ENCODE results near the gene MYL12A.

MYL12A gene

DNA sequence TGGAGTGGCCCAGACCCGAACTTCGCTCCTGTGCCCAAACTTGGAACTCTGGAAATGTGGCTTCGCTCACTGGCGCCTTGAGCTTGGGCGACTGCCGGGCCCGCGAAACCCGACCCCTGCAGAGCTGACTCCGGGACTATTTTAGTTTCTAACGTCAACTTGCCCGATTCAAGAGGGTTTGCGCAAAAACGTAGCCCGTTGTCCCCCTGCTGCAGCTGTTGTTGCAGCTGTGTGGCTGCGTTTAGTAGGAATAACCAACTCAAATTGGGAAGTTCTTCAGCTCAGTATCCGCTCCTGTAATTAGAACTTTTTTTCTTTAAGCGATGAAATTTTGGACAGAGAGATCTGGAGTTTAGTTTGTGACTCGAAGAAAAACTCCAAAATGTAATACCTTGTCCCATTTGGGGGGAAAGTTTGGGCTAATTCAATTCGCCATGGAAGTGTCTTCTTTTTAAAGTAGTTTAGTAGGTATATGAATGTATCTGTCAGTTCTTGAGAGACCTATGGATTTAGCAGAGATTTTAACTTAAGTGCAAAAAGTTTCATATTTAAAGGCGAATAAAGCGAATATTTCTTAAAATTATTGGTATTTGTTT lies 559 bp downstream of the MYL12A start:
- peak overlapping the region; percentile 91 for H3K4me3 ChIP-seq (replicated peaks; ENCODE audit: low read depth, low read length)
- DNase-seq (ENCODE audit: low read depth), result peak; percentile 61
- TF ChIP-seq, protein P1, sequence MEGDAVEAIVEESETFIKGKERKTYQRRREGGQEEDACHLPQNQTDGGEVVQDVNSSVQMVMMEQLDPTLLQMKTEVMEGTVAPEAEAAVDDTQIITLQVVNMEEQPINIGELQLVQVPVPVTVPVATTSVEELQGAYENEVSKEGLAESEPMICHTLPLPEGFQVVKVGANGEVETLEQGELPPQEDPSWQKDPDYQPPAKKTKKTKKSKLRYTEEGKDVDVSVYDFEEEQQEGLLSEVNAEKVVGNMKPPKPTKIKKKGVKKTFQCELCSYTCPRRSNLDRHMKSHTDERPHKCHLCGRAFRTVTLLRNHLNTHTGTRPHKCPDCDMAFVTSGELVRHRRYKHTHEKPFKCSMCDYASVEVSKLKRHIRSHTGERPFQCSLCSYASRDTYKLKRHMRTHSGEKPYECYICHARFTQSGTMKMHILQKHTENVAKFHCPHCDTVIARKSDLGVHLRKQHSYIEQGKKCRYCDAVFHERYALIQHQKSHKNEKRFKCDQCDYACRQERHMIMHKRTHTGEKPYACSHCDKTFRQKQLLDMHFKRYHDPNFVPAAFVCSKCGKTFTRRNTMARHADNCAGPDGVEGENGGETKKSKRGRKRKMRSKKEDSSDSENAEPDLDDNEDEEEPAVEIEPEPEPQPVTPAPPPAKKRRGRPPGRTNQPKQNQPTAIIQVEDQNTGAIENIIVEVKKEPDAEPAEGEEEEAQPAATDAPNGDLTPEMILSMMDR (IDR thresholded peaks at IDR 0.05; ENCODE audit: low read length, missing control alignments), result no peak

DNA sequence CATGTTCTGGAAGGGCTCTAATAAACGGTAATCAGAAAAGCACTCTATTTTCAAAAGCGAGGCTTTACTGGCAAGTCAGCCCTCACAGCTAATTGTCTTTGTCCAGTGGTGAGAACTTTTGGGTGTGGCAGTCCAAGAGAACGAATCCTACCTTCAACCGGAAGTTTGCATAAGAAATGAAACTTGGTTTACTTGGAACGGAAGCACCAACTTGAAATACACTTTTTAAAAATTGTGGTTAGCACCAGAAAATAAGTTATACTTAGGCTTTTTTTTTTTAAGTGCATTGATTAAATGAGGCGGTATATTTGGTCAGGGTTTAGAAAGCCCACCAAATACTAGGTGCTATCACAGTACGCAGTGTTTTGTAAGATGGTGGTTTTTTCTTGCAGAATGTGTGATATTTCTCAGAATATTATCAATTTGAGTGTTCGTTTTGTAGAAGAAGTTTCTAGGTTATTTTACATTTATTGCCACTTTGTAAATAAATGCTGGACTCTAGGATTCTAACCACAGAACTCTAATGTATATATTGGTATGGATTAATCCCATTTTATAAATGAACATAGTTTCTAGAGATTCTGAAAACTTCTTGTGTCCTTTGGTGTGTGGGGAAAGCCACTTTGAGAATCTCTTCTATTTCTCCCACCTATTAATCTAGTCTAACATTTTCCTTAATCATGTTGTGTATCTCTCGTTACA lies 1.2 kb downstream of the MYL12A start:
- peak; percentile 70 for DNase-seq (ENCODE audit: low read depth)
- TF ChIP-seq, protein P1 (IDR thresholded peaks at IDR 0.05; ENCODE audit: low read length, missing control alignments), result no peak
- peak overlapping the region; percentile 91 for H3K4me3 ChIP-seq (replicated peaks; ENCODE audit: low read depth, low read length)

DNA sequence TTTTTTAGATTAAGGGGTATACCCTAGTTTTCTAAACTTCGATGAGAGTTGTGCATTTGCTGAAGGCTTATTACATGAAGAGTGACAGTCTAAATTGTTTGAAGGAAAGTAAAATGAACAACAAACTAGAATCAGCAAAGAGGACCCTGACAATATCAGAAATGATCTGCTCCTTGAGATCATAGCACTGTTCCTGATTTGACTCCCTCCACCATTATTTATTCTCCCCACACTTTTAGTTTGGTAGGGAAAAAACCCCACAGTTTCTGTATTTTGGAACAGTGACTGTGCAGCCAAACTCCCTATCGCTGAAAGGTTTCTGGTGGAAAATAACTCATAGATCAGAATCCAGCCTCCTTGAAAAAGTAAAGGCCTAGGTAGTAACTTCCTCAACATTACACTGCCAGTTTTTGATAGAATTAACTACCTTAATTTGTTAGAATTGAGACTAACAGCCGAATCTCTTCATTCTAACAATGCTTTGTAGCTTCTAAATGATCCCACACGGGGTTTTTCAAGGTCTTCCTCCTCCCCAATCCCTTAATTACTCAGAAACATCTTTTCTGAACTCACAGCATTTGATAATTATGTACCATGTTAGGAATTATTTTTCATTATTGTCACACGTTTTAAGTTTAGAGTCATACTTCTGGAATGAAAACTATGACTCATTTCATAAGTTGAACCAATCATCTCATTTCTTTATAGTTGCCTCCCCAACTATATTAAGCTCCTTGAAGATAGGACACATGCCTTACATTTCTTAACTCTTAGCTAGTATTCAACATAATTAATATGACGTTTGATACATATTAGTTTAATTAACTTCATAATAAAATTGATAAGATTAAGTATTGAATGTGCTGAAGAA lies 2.9 kb downstream of the MYL12A start:
- TF ChIP-seq, protein P1 (IDR thresholded peaks at IDR 0.05; ENCODE audit: low read length, missing control alignments), result no peak
- H3K4me3 ChIP-seq (replicated peaks; ENCODE audit: low read depth, low read length), result peak overlapping the region; percentile 91
- peak; percentile 83 for DNase-seq (ENCODE audit: low read depth)

DNA sequence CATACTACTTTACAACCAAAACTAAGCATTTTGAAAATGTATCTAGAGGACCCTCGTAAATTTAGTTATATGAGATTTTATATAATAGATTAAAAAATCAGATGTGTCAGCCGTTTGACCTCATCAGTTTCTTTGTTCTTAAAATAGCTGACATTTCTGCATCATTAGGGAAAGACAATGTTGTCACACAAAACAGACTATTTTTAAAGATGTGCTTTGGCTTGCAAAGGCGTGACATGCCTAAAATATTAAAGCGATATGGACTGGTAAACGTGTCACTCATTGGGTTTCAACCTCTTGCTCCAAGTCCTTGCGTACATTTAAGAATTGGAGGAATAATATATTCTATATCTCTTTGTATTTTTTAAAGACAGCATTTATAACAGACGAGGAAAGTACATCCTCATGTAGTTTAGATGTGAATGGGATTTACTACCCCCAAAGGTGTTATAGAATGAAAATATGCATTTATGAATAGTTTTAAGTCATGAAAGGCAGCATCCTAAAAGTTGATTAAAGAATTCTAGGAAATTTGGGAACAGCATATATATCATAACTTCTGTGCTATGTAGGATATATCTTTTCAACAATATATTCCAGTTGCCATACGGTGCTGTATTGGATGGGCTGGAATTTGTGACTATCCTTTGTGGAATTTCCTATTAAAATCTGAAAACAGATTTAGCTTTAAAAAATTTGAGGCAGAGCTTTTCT lies 3.8 kb downstream of the MYL12A start:
- peak overlapping the region; percentile 11 for H3K4me3 ChIP-seq (replicated peaks; ENCODE audit: low read depth, low read length)
- peak; percentile 39 for DNase-seq (ENCODE audit: low read depth)
- TF ChIP-seq, protein P1 (IDR thresholded peaks at IDR 0.05; ENCODE audit: low read length, missing control alignments), result no peak

DNA sequence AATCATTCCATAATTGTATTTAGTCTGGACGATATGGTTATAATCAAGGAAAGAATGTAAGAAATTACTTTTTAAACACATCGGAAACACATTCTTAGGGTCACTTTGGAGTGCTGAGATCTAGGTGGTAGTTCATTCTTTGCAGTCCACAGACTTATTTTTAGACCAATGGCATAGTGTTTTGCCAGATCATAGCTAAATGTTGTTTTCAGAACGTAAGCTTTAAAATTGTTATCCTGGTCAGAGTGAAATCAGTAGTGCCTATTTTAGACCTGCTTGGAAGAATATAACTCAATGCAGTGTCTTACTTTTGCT lies 4.3 kb downstream of the MYL12A start:
- DNase-seq (ENCODE audit: low read depth), result peak; percentile 44
- TF ChIP-seq, protein P1 (IDR thresholded peaks at IDR 0.05; ENCODE audit: low read length, missing control alignments), result no peak
- H3K4me3 ChIP-seq (replicated peaks; ENCODE audit: low read depth, low read length), result peak overlapping the region; percentile 9

DNA sequence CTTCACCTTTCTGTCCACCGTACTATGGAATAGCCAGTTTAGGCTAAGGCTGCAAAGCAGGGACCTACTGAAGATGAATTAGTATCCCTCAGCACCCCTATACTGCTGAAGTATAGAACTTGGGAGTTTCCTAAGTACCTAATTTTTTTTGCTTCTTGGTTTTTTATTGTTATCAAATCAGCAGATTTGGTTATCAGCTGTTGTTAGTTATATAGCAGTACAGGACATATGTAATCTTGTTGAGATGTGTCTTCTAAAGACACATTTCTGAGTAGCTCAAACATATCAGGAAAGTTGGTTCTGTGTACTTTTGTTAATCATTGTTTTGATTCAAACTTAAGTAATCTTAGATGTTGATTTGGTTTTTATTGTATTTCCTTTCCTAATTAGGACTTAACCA lies 5.2 kb downstream of the MYL12A start:
- no peak for DNase-seq (ENCODE audit: low read depth)
- no peak overlapping the region for H3K4me3 ChIP-seq (replicated peaks; ENCODE audit: low read depth, low read length)
- TF ChIP-seq, protein P1 (IDR thresholded peaks at IDR 0.05; ENCODE audit: low read length, missing control alignments), result no peak
